Tongue (tissue), 2 donors: ENCODE results near the gene MAST1. TPM values are rescaled to one million over a fixed set of nuclear protein-coding genes. Genes with fewer than 3 reads are reported as not detected.
"Not testable (repeated sequence)": the region's sequence is repeated elsewhere in the genome, so short reads cannot be mapped to it uniquely, and the experiment has no call there.

ENCODE experiments used
- DNase-seq: peaks from one replicate; pipeline ENCODE4 v3.0.0-alpha.2; 2015
- total RNA-seq: library from RNA; depleted of rRNA; stranded (reverse); fragments of >200 nt; gene quantifications from one replicate; pipeline ENCODE4 v1.2.3, GENCODE V29; 2014

Gene MAST1
- 0.92 TPM for total RNA-seq

GRCh38 chr19:12838182-12838885 lies at the start of gene MAST1:
Gene MAST1, plus strand, starts transcription at chr19:12838515. Its CDS starts 58 bp downstream, at chr19:12838573.
- peak; percentile 56 for DNase-seq

GRCh38 chr19:12788682-12789097 lies 49.6 kb upstream of the MAST1 start:
- DNase-seq = peak; percentile 95

- DNase-seq = peak; percentile 61
Measured at GRCh38 chr19:12789098-12789903, 49.0 kb upstream of the MAST1 start.

- peak; percentile 98 for DNase-seq
Measured at GRCh38 chr19:12789904-12790619, 48.3 kb upstream of the MAST1 start.

- no peak for DNase-seq
Measured at GRCh38 chr19:12790628-12791344, 47.5 kb upstream of the MAST1 start.

GRCh38 chr19:12791345-12792050 lies 46.8 kb upstream of the MAST1 start, which contains the start of gene JUNB:
Gene JUNB, plus strand, starts transcription at chr19:12791486. Its CDS starts 286 bp downstream, at chr19:12791772.
- DNase-seq = peak; percentile 98

- DNase-seq = peak; percentile 73
Measured at GRCh38 chr19:12792051-12792852, 46.1 kb upstream of the MAST1 start.

GRCh38 chr19:12792853-12793289 lies 45.4 kb upstream of the MAST1 start:
- DNase-seq = no peak

- peak; percentile 97 for DNase-seq
Measured at GRCh38 chr19:12793290-12794195, 44.8 kb upstream of the MAST1 start.

- DNase-seq = no peak
Measured at GRCh38 chr19:12794196-12794941, 43.9 kb upstream of the MAST1 start.

GRCh38 chr19:12794971-12795381 lies 43.3 kb upstream of the MAST1 start:
- DNase-seq = no peak

- peak; percentile 94 for DNase-seq
Measured at GRCh38 chr19:12796146-12797071, 41.9 kb upstream of the MAST1 start.

GRCh38 chr19:12797141-12797587 lies 41.2 kb upstream of the MAST1 start:
- DNase-seq = peak; percentile 16

GRCh38 chr19:12797607-12798006 lies 40.7 kb upstream of the MAST1 start:
- DNase-seq = not testable (repeated sequence)

- no peak for DNase-seq
Measured at GRCh38 chr19:12799742-12800465, 38.4 kb upstream of the MAST1 start.

GRCh38 chr19:12800466-12800770 lies 37.9 kb upstream of the MAST1 start:
- DNase-seq = no peak
